Glutamatergic neuron (in vitro differentiated cells): Measurements from ENCODE around the gene CCNO. TPM values are rescaled to one million over a fixed set of nuclear protein-coding genes. Genes with fewer than 3 reads are reported as not detected.

Experiments
- DNase-seq: peaks from one replicate; pipeline ENCODE4 v3.0.0; 2022
- H3K27ac Mint-ChIP-seq: one replicate; pipeline ENCODE4 v1.8.0; 2020; ENCODE audit warnings: mild to moderate bottlenecking, mixed read lengths, inconsistent platforms; ENCODE audit not compliant: unreplicated experiment
- H3K27me3 Mint-ChIP-seq: one replicate; pipeline ENCODE4 v1.8.0; 2020; ENCODE audit warnings: mild to moderate bottlenecking, moderate library complexity, mixed read lengths, inconsistent platforms; ENCODE audit not compliant: unreplicated experiment
- H3K36me3 Mint-ChIP-seq: one replicate; pipeline ENCODE4 v1.8.0; 2020; ENCODE audit warnings: mild to moderate bottlenecking, mixed read lengths, inconsistent platforms; ENCODE audit not compliant: unreplicated experiment
- H3K4me1 Mint-ChIP-seq: one replicate; pipeline ENCODE4 v1.8.0; 2020; ENCODE audit warnings: mild to moderate bottlenecking, low read depth, mixed read lengths, inconsistent platforms; ENCODE audit not compliant: unreplicated experiment
- H3K4me3 Mint-ChIP-seq: one replicate; pipeline ENCODE4 v1.8.0; 2020; ENCODE audit warnings: mild to moderate bottlenecking, mixed read lengths, inconsistent platforms; ENCODE audit not compliant: unreplicated experiment
- H3K9me3 Mint-ChIP-seq: one replicate; pipeline ENCODE4 v1.8.0; 2020; ENCODE audit warnings: mild to moderate bottlenecking, moderate library complexity, mixed read lengths, inconsistent platforms; ENCODE audit not compliant: unreplicated experiment
- long read RNA-seq: library from polyadenylated mRNA; unstranded; transcript quantifications from one replicate; pipeline ENCODE4 v2.0.0, GENCODE V29; 2020; ENCODE audit not compliant: unreplicated experiment
- total RNA-seq: library from RNA; stranded (reverse); fragmentation: NEBNext Ultra II Directional; extraction: Animal tissue kit (Norgen Biotek cat#: 25700); gene quantifications from one replicate; pipeline ENCODE4 v1.2.1, GENCODE V29; 2021; ENCODE audit not compliant: unreplicated experiment
- TF ChIP-seq, protein P1 (sequence below): fragments of 200-600 bp; sonication (generic); IDR thresholded peaks from one replicate; pipeline ENCODE4 v1.5.0; 2021; ENCODE audit not compliant: partially characterized antibody, unreplicated experiment

The CCNO gene
- total RNA-seq = not detected
- long read RNA-seq = 0 reads

GRCh38 chr5:55232985-55233928, at the start of gene CCNO:
Gene CCNO, minus strand, starts transcription at chr5:55233608. Its CDS starts 85 bp downstream, at chr5:55233523.
- DNase-seq = peak; percentile 78
- Mint-ChIP-seq H3K4me3 (peak within 1 kb of the TSS; percentile 95), H3K4me1 (peaks cover 5% of the 10 kb centered on the region), H3K27ac (no peak within 1 kb of the TSS), H3K36me3 (no peaks in the 10 kb centered on the region), H3K27me3 (peaks cover 41% of the 10 kb centered on the region), H3K9me3 (peaks cover 6% of the 10 kb centered on the region)
- TF ChIP-seq, protein P1, sequence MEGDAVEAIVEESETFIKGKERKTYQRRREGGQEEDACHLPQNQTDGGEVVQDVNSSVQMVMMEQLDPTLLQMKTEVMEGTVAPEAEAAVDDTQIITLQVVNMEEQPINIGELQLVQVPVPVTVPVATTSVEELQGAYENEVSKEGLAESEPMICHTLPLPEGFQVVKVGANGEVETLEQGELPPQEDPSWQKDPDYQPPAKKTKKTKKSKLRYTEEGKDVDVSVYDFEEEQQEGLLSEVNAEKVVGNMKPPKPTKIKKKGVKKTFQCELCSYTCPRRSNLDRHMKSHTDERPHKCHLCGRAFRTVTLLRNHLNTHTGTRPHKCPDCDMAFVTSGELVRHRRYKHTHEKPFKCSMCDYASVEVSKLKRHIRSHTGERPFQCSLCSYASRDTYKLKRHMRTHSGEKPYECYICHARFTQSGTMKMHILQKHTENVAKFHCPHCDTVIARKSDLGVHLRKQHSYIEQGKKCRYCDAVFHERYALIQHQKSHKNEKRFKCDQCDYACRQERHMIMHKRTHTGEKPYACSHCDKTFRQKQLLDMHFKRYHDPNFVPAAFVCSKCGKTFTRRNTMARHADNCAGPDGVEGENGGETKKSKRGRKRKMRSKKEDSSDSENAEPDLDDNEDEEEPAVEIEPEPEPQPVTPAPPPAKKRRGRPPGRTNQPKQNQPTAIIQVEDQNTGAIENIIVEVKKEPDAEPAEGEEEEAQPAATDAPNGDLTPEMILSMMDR = no peak

- no peaks in the 10 kb centered on the region for H3K36me3 Mint-ChIP-seq
- no peak overlapping the region for H3K27ac Mint-ChIP-seq
- H3K4me1 Mint-ChIP-seq = no peaks in the 10 kb centered on the region
- TF ChIP-seq, protein P1 = no peak
- no peaks in the 10 kb centered on the region for H3K9me3 Mint-ChIP-seq
- DNase-seq = no peak
- no peak overlapping the region for H3K4me3 Mint-ChIP-seq
- no peaks in the 10 kb centered on the region for H3K27me3 Mint-ChIP-seq
Observed at GRCh38 chr5:55278778-55279177, 45.4 kb upstream of the CCNO start.

- TF ChIP-seq, protein P1 = no peak
- no peak overlapping the region for H3K4me3 Mint-ChIP-seq
- no peak overlapping the region for H3K27ac Mint-ChIP-seq
- H3K9me3 Mint-ChIP-seq = no peaks in the 10 kb centered on the region
- H3K4me1 Mint-ChIP-seq = no peaks in the 10 kb centered on the region
- H3K36me3 Mint-ChIP-seq = no peaks in the 10 kb centered on the region
- H3K27me3 Mint-ChIP-seq = no peaks in the 10 kb centered on the region
- DNase-seq = no peak
Observed at GRCh38 chr5:55276771-55277170, 43.4 kb upstream of the CCNO start.

DNA sequence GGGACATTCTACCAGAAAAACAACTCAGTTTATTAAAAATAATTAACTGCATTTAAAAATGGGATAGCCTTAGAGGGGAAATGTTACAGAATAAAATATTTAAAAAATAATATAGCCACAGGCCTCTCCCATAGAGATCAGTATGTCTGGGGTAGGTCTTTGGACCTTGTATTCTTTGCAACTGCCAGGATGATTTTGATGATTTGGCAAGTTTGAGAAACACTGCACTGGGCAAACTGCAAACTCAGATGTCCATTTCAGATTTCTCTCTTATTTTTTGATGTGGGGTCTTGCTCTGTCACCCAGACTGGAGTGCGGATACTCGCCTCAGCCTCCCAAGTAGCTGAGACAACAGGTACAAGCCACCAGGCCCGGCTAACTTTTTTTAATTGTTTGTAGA, 24.9 kb upstream of the CCNO start:
- Mint-ChIP-seq H3K27ac (no peak overlapping the region), H3K27me3 (no peaks in the 10 kb centered on the region), H3K9me3 (no peaks in the 10 kb centered on the region), H3K4me1 (no peaks in the 10 kb centered on the region), H3K4me3 (no peak overlapping the region), H3K36me3 (no peaks in the 10 kb centered on the region)
- TF ChIP-seq, protein P1 = no peak
- DNase-seq = no peak

GRCh38 chr5:55254802-55255201, 21.4 kb upstream of the CCNO start:
- no peaks in the 10 kb centered on the region for H3K27me3 Mint-ChIP-seq
- H3K4me1 Mint-ChIP-seq = no peaks in the 10 kb centered on the region
- no peak for DNase-seq
- no peak overlapping the region for H3K4me3 Mint-ChIP-seq
- no peak overlapping the region for H3K27ac Mint-ChIP-seq
- no peaks in the 10 kb centered on the region for H3K9me3 Mint-ChIP-seq
- TF ChIP-seq, protein P1 = no peak
- no peaks in the 10 kb centered on the region for H3K36me3 Mint-ChIP-seq
